GM21423 (cell line): ENCODE data around the gene LGALS3.

Experiments
- ATAC-seq: cut with Tn5 transposase; IDR thresholded peaks from one replicate; pipeline ENCODE4 v1.9.1; 2021; ENCODE audit warnings: mild to moderate bottlenecking, moderate library complexity; ENCODE audit not compliant: unreplicated experiment

The LGALS3 gene

DNA sequence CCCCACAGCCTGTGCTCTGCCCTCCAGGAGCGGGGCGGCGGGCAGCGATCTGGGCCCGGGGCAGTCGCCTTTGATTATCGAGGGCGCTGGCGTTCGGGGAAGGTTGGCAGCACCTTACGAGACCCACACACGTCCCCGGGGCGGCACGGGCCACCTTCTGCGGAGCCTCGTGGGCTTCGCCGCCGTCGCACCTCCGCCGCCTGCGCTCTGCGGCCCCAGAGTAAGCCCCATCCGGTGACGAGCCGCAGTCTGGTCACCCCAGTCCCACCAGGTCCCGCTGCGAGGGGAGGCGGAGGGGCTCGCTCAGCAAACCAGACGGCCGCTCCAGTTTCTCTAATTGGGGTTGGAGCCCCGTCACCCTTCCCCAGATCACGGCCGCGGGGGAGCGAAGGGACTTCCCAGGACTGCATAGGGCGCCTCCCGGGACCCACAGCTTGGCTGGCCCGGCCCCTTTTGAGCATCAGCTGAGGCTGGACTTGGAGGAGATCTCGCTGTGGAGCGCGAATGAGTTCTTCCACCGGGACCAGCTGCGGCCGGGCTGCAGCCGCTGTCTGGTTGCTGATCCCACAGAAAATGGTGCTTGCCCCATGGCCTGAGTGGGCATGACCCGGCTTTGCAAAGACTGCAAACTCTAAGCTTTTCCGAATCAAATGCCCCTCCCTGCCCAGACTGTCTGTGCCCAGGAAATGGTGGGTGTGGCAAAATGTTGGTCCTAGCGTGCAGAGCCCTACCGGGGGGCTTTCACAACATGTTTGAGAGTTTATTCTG, 560 bp downstream of the LGALS3 start:
- ATAC-seq = peak; percentile 46

DNA sequence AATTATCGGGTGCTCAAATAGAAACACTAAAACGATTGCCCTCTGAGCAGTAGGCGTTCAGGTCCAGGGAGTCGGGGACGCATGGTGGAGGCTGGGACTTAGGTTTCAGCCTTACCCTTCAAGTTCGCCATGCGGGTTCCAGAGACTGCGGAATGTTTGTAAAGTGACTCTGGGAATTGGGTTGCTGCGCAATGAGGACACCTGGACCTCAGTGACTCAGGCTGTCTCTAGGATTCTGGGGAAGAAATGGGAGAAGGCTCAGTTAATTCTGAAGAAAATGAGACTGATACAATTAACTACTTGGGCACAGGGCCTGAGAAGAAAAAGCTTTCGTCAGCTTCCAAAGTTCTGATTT, 1.1 kb downstream of the LGALS3 start:
- no peak for ATAC-seq

DNA sequence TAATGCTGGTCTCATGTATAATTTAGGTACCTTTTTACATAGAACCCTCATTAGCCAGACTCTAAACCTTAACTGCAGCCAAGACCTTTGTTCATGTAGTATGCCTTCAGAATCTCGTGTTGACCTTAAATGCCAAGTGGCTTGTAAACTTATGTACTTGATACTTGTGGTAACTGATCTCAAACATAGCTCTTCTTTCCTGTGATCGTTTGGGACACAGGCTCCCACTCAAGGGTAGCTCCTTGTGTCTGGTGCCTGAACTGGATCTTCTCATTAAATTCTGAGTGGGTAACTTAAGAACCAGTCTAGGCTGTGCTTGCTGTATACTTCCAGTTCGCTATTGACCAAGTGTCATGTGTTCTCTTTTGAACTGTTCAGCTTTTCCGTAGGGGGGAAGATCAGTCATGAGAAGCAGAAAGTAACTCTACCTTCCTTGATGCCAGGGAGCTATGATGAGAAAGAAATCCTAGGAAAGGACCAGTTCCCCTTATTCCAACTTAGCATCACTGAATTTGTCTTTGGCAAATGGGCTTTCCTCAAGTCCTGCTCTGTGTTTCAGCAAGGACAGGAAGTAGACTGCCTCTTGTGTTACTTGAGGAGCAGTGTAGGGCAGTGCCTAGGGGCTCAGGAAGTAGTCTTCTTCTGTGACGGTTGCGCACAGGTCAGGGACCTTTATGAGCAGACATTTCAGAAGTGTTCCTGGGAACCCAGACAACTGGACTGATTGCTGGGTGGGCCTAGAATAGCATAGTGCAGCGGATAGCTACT, 2.5 kb downstream of the LGALS3 start:
- no peak for ATAC-seq

DNA sequence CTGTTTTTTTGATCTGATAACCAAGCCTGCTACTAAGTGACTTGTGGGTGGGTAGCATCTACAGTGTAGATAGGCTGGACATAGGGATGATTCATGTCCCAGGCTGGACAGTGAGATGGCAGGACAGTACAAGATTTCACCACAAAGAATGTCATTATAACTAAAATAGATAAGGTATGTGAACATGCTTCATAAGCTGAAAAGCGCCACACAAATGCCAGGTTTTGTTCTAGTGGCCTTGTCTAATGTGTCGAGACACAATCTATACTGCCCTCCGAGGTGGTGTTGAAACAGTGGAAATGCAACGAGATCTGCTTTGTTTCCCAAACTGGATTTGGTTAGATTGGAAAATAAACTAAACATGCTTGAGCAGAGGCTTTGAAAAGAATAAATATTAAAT, 4.4 kb downstream of the LGALS3 start:
- no peak for ATAC-seq

DNA sequence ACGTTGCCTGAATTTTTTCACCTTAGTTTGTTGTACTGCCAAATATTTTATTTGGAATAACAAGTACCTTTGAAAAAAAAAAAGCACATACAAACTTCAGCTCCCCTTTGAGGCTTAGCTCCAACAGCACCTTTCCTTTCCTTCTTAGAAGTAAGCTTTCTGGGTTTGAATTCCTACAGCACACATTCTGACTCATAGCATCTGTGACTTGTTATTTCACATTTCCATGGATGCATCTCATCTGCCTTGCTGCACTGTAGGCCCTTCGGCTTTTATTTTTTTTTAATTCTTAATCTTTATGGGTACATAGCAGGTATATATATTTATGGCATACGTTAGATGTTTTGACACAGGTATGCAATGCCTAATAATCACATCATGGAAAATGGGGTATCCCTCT, 7.2 kb downstream of the LGALS3 start:
- no peak for ATAC-seq

DNA sequence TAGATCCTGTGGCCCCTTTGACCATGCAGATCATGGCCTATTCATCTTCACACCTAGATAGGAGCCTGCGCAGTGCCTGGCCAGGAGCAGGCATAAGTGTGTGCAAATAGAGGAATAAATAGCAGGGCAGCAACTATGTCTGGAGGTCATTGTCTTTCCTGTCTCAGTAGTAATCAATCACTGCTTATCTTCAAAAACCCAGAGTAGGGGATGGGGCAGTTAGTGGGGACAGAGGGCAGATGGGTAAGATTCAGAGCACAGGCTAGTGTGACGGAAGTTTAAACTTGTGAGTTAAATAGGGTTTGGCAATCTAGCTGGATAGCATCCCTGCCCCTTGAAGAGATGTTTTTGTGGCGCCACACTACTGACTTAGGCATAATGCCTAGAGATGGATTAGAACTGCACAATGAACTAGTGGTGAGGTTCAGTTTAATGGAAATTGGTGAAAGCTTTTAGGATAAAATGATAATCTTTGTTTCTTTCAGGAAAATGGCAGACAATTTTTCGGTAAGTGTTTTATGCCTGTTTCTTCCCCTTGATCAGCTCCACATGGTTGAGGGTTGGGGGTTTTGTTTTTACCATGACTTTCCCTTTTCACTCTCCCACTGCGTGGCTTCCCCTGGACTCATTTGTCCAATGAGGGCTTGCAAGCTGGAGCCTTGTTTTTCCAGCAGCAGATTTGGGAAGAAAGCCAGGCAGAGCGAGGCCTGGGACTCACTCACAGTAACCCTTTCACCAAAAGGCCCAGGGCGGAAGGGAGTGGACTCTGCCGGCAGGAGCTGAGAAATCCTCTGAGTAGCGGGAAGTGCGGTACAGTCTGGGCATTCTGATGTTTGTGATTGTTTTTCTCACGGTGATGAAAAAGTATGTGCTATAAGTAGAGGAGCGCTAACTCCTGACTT, 8.1 kb downstream of the LGALS3 start:
- ATAC-seq = no peak

DNA sequence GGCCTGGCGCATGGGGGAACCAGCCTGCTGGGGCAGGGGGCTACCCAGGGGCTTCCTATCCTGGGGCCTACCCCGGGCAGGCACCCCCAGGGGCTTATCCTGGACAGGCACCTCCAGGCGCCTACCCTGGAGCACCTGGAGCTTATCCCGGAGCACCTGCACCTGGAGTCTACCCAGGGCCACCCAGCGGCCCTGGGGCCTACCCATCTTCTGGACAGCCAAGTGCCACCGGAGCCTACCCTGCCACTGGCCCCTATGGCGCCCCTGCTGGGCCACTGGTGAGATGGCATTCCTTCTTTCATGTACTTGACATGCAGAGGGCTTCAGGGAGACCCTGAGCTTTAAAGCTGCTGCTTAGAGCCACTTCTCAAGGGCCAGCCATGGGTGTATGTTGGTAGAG, 9.0 kb downstream of the LGALS3 start:
- ATAC-seq = no peak

DNA sequence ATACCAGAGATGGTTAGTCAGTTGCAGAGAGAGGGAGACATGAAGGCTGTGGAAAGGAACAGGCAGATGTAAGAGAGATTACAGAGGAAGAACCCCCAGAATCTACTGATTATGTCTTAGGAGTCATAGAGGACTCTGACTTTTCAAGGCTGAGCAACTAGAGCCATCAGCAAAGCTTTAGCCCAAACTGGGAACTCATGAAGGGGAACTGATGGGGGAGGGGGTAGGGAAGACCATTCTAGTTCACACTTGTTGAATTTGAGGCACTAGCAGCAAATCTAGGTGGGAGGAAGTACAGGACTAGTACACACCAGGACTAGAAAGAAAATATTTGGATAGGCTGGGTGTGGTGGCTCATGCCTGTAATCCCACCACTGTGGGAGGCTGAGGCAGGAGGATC, 10.1 kb downstream of the LGALS3 start:
- no peak for ATAC-seq

DNA sequence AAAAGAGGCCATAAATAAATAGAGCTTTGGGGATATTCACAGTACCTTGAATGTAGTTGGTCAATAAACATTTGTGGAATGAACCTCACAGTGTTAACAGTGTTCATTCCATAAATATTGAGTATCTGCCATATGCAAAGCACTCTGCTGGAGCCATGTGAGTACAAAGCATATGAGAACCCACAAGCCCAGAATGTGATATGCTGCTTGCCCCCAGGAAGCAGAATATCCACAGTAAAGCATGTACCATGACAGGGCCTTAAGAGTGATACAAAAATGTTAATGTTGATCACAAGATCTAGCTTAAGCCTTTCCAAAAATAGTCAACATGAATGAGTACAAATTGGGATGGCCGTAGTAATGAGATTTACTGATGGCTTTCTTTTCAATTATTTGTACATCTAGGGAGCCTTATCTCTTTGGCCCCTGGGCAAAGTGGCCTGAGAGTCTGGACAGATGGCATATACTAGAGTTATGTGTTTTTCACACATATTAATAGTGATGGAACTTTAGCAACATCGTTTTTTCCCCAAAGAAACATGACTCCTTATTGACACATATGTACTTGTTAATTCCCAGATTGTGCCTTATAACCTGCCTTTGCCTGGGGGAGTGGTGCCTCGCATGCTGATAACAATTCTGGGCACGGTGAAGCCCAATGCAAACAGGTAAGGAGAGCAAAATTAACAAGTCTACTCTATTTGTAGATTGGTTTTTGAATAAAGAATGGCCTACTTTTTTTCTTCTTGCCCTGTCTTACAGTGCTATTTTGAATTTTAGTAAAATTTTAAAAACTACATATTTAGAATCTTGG, 10.9 kb downstream of the LGALS3 start:
- ATAC-seq = no peak

DNA sequence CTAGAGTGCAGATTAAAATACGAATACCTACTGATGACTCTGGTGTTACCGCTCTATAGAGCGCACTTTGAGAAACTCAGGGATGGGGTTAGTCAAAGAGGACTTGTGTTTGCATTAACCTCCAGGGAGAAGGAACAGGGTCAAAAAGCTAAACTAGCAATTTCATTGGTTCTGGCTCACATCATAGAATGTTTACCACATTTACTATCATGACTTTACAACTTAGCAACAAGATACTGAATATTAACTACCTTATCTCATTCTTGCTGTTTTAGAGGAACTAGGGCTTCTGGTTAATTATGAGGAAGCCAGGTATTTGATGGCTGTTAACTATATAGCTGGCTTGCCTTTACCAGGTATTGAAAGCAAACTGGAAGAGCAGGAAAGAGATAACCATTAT, 12.8 kb downstream of the LGALS3 start:
- no peak for ATAC-seq

DNA sequence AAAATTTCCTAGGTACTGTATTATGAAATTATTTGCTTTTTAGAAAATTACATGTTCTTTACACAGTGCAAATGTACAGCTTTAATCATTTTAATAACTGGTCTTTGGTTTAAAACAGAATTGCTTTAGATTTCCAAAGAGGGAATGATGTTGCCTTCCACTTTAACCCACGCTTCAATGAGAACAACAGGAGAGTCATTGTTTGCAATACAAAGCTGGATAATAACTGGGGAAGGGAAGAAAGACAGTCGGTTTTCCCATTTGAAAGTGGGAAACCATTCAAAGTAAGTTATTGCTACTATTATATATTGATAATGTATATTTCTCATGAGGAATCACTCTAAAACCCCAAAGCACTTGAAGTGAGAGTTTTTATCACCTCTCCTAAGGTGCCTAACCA, 13.4 kb downstream of the LGALS3 start:
- no peak for ATAC-seq

DNA sequence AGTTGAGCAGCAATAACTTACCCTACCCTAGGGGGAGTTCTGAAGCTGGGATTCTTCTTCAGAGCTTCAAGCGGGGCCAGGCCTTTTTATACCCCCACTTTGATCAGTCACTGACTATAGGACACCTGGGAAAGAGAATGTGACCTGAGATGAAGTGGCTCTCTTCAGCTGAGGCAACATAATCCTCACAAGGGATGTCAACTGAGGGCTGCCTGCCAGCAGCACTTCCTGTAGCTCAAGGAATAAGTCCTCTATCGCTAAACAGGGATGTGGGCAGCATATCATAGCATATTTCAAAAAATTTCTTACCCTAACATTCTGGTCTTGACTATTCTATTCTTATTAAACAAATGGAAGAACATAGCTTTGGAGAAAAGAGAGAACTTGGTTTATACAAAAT, 17.4 kb downstream of the LGALS3 start:
- no peak for ATAC-seq

DNA sequence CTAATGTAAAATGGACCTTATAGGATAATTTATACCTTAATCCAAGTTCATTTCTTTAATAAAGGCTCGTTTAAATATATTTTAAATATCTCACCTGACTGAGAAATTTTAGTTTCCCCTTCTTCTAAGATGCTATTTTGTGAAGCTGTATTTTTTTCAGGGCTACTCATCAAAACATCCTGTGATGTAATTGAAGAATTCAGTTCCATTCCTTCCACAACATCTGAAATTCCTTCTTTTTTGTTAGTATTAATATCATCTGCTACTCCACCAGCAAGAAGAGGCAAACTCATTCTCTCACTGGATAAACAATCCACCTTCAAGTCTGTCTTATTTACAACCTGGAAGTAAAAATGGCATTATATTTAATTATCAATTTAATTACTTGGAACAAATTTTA, 22.5 kb downstream of the LGALS3 start:
- no peak for ATAC-seq

DNA sequence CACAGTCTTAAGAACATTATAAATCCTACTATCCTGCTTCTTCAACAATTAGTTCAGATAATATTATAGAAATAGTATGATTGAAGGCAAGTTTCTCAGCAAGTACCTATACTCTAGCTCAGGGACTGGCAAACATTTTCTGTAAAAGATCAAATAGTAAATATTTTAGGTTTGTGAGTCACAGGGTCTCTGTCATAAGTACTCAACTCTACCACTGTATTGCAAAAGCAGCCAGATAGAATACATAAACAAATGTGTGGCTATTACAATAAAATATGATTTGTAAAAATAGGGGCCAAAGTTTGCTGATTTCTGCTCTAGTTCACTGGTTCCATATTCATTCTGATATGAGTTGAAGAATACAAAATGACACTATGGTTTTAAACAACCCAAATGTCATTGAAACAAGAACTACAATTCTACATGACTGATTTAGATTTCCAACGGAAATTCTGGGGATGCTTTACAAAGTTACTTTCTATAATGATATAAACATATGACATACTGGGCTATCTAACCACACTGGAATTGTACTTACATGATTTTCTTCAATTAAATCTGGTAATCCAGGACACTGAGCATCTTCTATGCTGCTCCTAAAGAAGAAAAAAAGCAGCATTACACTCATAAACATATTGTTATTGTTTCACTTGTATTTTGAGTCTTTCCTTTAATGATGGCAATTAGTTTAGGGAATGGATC, 23.2 kb downstream of the LGALS3 start:
- no peak for ATAC-seq

DNA sequence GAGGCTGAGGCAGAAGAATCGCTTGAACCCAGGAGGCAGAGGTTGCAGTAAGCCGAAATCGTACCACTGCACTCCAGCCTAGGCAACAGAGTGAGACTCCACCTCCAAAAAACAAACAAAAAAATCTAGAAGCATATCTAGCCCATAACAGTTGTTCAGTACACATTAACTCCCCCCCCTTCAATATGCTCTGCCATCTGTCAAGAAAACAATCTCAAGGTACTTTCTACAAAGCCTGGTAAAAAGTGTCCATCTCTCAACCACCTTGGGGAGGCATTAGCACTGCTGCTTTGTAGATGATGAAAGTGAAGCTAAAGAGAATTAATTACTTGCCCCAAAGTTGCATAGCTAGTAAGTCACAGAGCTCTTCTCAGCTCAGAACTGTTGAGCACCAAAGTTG, 24.9 kb downstream of the LGALS3 start:
- ATAC-seq = no peak

DNA sequence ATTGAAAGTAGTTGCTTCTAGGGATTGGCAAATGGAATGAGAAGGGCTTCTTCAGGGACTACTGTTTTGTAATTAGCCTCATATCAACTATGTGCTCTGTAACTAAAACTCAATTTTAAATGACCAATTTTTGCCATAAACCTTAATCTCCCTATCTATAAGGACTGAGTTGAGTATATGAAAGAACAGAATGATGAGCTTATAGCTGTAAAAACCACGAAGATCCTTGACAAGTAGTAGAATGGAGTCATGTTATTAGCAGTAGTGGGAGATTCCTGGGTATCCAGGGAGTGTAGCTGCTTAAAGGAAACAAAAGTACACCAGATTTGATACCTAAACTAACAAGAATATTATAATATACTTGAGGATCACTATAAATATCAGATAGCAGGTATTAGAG, 28.0 kb downstream of the LGALS3 start:
- ATAC-seq = no peak

DNA sequence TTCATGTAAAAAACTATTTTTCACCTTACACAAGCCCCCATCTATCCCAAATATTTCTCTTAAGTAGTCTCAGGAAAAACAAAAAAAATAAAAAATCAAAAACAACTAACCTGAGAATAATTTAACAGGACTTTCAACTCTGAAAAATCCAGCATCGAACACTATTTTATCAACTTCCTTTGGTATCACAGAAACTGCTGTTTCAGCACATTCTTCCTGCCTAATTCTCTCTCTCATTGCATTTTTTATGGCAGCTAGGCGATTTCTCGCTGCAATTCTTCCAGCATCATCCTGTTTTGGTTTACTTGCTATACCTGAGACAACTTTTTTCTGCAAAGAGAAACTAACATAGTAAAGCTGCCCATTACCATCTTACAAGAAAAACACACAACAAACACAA, 29.4 kb downstream of the LGALS3 start:
- ATAC-seq = no peak

DNA sequence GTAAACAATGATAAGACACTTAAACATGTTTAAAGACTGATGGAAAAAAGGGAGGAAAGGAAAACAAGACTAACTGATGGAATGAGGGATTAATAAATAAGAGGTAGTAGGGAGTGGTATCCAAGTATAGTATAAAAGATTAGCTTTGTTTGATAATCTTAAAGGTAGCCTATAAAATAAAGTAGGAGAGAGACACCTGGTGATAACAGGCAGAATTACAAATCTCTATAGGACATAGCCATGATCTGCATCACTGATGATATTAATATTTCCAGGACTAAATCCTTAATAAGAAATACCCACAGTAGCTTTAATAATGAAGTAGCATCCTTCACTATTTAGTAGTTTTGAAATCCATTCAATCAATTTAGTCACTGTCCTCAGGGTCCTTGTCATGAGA, 31.9 kb downstream of the LGALS3 start:
- ATAC-seq = no peak

DNA sequence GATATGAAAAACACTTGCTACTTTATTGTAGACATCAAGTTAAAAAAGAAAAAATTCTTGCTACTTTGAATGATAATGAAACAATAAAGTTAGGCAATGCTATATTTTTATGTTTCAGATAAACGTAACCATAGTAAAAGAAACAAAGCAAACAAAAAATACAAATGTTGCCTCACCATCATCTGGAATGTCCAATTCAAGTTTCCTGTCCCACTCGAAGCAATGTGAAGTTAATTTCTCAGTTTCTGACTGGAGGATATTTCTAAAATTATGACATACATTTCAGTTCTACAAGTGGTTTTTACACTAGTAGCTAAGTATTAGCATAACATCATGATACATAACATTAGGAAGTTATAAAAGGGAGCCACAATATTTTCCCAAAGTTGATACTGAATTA, 41.5 kb downstream of the LGALS3 start:
- ATAC-seq = no peak

DNA sequence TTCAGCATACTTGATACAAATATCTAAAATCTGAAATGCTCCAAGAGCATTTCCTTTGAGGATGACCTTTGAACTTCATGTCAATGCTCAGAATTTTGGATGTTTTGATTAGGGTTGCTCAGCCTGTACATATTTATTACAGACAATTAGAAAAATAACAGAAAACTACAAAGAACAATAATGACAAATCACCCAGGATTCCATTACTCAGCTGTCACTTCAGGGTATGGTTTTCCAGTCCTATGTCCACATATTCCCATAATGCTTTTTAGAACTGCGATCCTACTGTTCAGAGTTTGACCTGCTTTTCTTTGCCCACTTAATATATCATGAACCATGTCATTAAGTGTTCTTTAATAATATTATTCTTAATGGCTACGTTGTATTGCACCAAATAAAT, 51.0 kb downstream of the LGALS3 start:
- no peak for ATAC-seq
